Activated gamma-delta T cell treated with anti-CD3 and anti-CD28 coated beads, Interleukin-2, amount 50 U/mL, for 16 hours (primary cell): Measurements from ENCODE around the gene ABCC1.
"Not testable (repeated sequence)": the region's sequence is repeated elsewhere in the genome, so short reads cannot be mapped to it uniquely, and the experiment has no call there.

Experiments used
- DNase-seq: peaks from one replicate; pipeline ENCODE4 v3.0.0-alpha.2; 2020; ENCODE audit warnings: low read depth

The ABCC1 gene

GRCh38 chr16:15967655-15968315 lies 18.4 kb downstream of the ABCC1 start:
- no peak for DNase-seq

- no peak for DNase-seq
These were observed 20.8 kb downstream of the ABCC1 start for GRCh38 chr16:15970202-15970601.

GRCh38 chr16:15970743-15971439 lies 21.5 kb downstream of the ABCC1 start:
- no peak for DNase-seq

- no peak for DNase-seq
These were observed 22.0 kb downstream of the ABCC1 start for GRCh38 chr16:15971440-15971815.

- DNase-seq = no peak
These were observed 22.8 kb downstream of the ABCC1 start for GRCh38 chr16:15972046-15972868.

GRCh38 chr16:15973421-15973820 lies 24.0 kb downstream of the ABCC1 start:
- no peak for DNase-seq

GRCh38 chr16:15974057-15974456 lies 24.6 kb downstream of the ABCC1 start:
- no peak for DNase-seq

GRCh38 chr16:15975172-15975571 lies 25.8 kb downstream of the ABCC1 start:
- DNase-seq = no peak

GRCh38 chr16:15976225-15976812 lies 26.9 kb downstream of the ABCC1 start:
- DNase-seq = no peak

GRCh38 chr16:15976929-15977637 lies 27.7 kb downstream of the ABCC1 start:
- DNase-seq = no peak

GRCh38 chr16:15979801-15980200 lies 30.4 kb downstream of the ABCC1 start:
- DNase-seq = no peak

- no peak for DNase-seq
These were observed 30.9 kb downstream of the ABCC1 start for GRCh38 chr16:15980329-15980728.

GRCh38 chr16:15981382-15981781 lies 32.0 kb downstream of the ABCC1 start:
- DNase-seq = no peak

- DNase-seq = not testable (repeated sequence)
These were observed 32.9 kb downstream of the ABCC1 start for GRCh38 chr16:15982194-15982915.

- no peak for DNase-seq
These were observed 34.5 kb downstream of the ABCC1 start for GRCh38 chr16:15983898-15984297.

- no peak for DNase-seq
These were observed 35.7 kb downstream of the ABCC1 start for GRCh38 chr16:15985144-15985543.

- DNase-seq = no peak
These were observed 36.8 kb downstream of the ABCC1 start for GRCh38 chr16:15986261-15986660.

- no peak for DNase-seq
These were observed 39.0 kb downstream of the ABCC1 start for GRCh38 chr16:15988268-15989013.

- no peak for DNase-seq
These were observed 41.5 kb downstream of the ABCC1 start for GRCh38 chr16:15990902-15991301.

GRCh38 chr16:15993128-15993527 lies 43.7 kb downstream of the ABCC1 start:
- DNase-seq = no peak

- DNase-seq = no peak
These were observed 44.1 kb downstream of the ABCC1 start for GRCh38 chr16:15993541-15993940.
